Putamen (tissue), 1 donor: Measurements from ENCODE around the gene FAM181B.

ENCODE experiments used
- DNase-seq: peaks from one replicate; pipeline ENCODE4 v3.0.0-alpha.2; 2016; ENCODE audit warnings: low spot score

FAM181B gene

DNA sequence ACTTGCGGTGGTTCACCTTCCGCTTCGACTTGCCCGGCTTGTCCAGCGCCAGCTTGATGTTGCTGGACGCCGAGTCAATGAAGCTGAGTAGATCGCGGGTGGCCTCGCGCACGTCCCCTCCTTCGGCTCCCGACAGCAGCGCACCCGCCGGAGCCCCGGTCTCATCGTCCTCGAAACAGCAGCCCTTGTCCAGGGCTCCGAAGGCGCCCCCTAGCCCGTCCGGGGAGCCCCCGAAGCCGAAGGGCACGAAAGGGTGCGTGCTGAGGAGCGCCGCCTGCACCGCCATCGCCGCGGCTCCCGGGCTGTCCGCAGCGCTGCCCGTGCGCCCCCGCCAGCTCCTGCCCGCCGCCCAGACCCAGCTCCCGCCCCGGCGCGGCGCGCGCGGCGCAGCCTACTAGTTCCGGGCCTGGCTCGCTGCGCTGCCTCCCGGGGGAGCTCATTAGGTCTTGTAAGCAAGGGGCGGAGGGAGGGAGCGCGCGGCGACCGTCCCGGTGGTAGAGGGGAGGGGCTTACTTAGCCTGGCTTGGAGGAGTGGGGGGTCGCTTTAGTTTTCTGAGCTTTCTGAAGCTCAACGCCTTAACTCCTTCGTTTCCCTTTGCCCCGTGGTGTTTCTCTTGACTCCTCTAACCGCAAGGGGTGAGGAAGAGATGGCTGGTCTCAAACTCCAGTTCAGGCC is at the start of gene FAM181B:
Gene FAM181B, minus strand, starts transcription at position 421 of the 676 bp plus-strand sequence. Its CDS starts 135 bp downstream, at position 286.
- peak; percentile 86 for DNase-seq

DNA sequence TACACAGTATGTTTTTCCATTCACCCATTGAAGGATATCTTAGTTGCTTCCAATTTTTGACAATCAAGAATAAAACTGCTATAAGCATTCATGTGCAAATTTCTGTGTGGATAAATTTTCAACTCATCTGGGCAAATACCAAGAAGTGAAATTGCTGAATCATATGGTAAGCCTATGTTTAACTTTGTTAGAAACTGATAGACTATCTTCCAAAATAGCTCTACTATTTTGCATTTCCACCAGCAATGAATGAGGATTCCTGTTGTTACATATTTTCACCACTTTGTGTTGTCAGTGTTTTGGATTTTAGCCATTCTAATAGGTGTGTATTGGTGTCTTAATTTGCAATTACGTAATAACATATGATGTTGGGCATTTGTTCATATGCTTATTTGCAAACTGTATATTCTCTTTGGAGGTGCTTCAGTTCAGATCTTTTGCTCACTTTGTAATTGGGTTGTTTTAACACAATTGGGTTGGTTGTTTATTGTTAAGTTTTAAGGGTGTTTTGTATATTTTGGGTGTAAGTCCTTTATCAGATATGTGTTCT is 49.2 kb upstream of the FAM181B start:
- DNase-seq: no peak

DNA sequence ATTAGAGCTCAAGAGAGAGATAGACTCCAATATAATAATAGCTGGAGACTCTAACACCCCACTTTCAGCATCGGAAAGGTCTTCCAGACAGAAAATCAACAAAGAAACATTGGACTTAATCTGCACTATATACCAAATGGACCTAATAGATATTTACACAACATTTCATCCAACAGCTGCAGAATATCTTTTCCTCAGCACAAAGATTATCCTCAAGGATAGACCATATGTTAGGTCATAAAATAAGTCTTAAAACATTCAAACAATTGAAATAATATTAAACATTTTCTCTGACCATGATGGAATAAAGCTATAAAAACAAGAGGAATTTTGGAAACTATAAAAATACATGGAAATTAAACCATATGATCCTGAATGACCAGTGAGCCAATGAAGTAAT is 45.1 kb upstream of the FAM181B start:
- DNase-seq: no peak

DNA sequence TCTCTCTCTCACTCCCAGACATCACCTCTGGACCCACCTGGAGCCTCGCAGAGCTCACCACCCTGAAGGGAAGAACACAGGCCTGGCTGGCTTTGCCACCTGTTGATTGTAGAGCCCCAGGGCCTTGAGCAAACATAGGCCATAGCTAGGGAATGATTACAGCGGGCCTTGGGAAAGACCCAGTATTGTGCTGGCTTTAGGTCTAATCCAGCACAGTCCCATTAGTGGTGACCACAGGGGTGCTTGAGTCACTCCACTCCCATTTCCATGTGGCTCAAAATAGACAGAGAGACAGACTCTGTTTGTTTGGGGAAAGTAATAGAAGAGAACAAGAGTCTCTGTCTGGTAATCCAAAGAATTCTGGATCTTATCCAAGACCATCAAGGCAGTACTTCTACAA is 42.7 kb upstream of the FAM181B start:
- no peak for DNase-seq

GRCh38 chr11:82775736-82776346 is 42.2 kb upstream of the FAM181B start:
- DNase-seq: peak; percentile 47

DNA sequence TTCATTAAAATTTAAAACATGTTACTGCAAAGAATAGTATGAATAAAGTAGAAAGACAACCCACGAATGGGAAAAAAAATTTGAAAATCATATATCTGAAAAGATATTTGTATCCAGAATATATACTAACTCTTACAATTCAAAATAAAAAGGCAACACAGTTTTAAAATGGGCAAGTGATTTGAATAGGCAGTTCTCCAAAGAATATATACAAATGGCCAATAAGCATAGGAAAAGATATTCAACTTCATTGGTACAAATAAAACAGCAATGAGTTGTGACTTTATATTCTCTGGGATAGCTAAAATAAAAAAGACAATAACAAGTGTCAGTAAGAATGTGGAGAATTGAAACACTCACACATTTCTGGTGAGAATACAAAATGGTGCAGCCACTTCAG is 41.6 kb upstream of the FAM181B start:
- no peak for DNase-seq

DNA sequence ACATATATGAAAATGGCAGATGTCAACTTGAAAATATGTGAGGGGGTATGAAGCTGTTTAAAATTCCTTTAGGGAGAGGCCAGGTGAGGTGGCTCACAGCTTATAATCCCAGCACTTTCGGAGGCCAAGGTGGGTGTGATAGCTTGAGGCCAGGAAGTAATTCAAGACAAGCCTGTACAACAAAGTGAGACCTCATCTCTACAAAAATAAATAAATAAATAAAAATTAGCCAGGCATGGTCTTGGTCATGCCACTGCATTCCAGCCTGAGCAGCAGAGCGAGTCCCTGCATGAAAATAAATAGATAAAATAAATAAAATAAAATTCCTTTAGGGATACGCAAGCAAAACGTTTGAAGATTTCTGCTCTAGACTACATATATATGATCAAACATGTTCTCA is 38.1 kb upstream of the FAM181B start:
- DNase-seq: no peak

DNA sequence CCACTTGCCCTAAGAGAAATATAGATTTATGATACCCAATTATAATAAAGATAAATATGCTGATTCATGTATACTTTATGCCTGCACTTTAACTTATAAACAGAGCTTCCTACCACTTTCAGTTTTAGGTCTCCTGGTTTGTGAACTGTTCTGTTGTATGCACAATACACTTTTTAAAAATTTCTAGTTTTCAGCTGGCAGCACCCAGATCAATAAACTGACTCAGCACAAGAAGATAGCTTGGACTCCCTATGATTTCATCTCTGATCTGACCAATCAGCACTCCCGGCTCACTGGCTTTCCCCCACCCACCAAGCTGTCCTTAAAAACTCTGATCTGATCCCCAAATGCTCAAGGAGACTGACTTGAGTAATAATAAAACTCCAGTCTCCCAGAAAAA is 33.5 kb upstream of the FAM181B start:
- no peak for DNase-seq

- no peak for DNase-seq
These were observed 31.9 kb upstream of the FAM181B start for GRCh38 chr11:82765466-82766034.

DNA sequence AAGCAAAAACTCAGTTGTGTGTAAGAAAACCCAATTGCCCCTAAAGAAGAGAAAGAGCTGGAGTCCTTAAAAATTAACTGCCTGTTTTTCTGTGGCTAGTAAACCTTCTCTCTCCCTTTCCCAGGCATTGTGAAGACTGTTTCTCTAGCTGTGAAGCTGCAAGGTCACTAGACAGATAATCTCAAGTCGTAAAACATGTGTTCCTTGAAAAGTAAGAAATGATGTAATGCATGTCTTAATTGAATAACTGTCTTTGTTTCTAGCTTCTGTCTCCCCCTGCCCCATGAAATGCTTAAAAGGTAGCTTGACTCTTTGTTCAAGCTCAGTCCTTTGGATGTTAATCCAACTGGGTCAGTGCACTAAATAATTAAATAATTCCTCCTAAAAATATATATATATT is 29.5 kb upstream of the FAM181B start:
- no peak for DNase-seq

- no peak for DNase-seq
These were observed 26.0 kb upstream of the FAM181B start for GRCh38 chr11:82759649-82760048.

GRCh38 chr11:82757660-82758357 is 24.1 kb upstream of the FAM181B start:
- DNase-seq: no peak

GRCh38 chr11:82756765-82757639 is 23.3 kb upstream of the FAM181B start:
- DNase-seq: peak; percentile 89

GRCh38 chr11:82754410-82754809 is 20.7 kb upstream of the FAM181B start:
- DNase-seq: peak; percentile 50

GRCh38 chr11:82753921-82754320 is 20.3 kb upstream of the FAM181B start:
- no peak for DNase-seq

GRCh38 chr11:82752801-82753200 is 19.1 kb upstream of the FAM181B start:
- DNase-seq: no peak

DNA sequence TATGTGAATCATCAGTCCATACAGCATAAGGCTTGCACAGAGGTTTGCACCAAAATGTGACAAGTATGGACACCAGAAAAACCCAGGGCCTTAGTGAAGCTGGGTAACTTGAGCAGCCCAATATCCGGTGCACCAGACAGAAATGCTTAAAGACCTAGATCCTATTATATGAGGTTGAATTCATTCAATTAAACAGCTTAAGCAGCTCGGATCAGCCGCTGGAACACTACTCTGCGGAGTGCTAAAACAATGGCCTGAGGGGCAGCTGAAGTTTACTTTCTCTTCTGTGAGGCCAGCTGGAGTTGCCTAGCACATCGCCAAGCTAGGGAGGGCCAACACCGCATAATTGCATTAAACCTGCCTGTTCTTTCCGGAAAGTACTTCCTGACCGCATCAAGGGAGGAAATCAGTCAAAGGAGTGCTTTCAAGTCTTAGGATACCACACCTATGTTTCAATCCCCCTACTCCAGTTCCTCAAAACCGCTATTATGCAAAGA is 17.0 kb upstream of the FAM181B start:
- DNase-seq: no peak

DNA sequence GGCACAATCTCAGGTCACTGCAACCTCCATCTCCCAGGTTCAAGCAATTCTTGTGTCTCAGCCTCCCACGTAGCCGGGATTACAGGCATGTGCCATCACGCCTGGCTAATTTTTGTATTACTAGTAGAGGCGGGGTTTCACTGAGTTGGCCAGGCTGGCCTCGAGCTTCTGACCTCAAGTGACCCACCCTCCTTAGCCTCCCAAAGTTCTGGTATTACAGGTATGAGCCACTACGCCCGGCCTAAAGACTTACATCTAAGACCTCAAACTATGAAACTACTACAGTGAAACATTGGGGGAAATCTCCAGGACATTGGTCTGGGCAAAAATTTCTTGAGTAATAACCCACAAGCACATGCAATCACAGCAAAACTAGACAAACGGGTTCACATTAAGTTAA is 13.8 kb upstream of the FAM181B start:
- DNase-seq: no peak

- no peak for DNase-seq
These were observed 4.4 kb upstream of the FAM181B start for GRCh38 chr11:82738091-82738490.

GRCh38 chr11:82734120-82734479 is 436 bp upstream of the FAM181B start:
- DNase-seq: no peak

DNA sequence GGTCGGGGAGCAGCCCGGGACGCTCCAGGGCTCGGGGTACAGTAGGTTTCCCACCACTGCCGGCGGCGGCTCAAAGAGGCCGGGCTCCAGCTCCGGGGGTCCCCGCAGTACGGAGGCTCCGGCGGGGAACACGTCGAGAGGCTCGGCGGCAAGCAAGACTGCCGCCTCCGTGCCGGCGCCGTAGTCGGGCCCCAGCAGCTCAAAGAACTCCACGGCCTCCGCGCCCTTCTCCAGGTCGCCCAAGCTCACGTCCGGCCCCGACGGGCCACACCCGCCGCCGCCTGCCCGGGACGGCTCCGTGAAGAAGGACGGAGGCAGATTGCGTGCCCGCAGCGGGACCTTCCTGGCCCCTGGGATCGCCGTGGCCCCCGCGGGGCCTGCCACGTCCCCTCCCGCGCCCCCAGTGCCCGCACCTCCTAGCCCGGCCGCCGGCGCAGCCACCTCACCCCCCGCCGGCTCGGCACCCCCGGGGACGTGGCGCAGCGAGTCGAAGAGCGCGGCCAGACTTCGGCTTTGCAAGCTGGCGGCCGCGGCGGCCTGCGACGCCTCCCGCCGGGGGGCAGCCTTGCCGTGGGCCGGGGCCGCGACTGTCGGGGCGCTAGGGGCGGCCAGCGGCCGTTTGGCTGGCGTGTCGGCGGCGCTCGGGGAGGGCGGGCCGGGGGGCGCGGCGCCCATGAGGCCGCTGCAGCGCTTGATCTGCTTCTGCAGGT is 775 bp downstream of the FAM181B start:
- no peak for DNase-seq
